ENCODE results near the gene TTC9B. TPM values are rescaled to one million over a fixed set of nuclear protein-coding genes. Genes with fewer than 3 reads are reported as not detected.

TTC9B gene
- total and polyA plus RNA-seq, 3 donors from 2014 or later, result 0.30 to 0.71 (median 0.50) TPM

GRCh38 chr19:40239415-40240226 lies 21.4 kb upstream of the TTC9B start:
- no peak for DNase-seq
- Histone ChIP-seq H3K4me1 (peaks cover 22% of the 10 kb centered on the region), H3K9me3 (no peaks in the 10 kb centered on the region), H3K36me3 (ENCODE audit: low read depth, missing control alignments) (no peaks in the 10 kb centered on the region), H3K4me3 (no peak overlapping the region), H3K27me3 (no peaks in the 10 kb centered on the region), H3K27ac (no peak overlapping the region)
- WGBS, 2 donors, result 90 to 92% methylated on average over 5 to 12 of the region's 12 CpGs
- no peak for TF ChIP-seq POLR2A (IDR thresholded peaks at IDR 0.05)
- TF ChIP-seq, protein P1, sequence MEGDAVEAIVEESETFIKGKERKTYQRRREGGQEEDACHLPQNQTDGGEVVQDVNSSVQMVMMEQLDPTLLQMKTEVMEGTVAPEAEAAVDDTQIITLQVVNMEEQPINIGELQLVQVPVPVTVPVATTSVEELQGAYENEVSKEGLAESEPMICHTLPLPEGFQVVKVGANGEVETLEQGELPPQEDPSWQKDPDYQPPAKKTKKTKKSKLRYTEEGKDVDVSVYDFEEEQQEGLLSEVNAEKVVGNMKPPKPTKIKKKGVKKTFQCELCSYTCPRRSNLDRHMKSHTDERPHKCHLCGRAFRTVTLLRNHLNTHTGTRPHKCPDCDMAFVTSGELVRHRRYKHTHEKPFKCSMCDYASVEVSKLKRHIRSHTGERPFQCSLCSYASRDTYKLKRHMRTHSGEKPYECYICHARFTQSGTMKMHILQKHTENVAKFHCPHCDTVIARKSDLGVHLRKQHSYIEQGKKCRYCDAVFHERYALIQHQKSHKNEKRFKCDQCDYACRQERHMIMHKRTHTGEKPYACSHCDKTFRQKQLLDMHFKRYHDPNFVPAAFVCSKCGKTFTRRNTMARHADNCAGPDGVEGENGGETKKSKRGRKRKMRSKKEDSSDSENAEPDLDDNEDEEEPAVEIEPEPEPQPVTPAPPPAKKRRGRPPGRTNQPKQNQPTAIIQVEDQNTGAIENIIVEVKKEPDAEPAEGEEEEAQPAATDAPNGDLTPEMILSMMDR (IDR thresholded peaks at IDR 0.05), result no peak
- intact Hi-C loops (cut with DNase I; ENCODE audit: low total_unique reads), result no loop called here

- intact Hi-C loops (cut with DNase I; ENCODE audit: low total_unique reads), result no loop called here
- Histone ChIP-seq H3K27me3 (no peaks in the 10 kb centered on the region), H3K4me1 (peaks cover 22% of the 10 kb centered on the region), H3K36me3 (ENCODE audit: low read depth, missing control alignments) (no peaks in the 10 kb centered on the region), H3K27ac (no peak overlapping the region), H3K9me3 (no peaks in the 10 kb centered on the region), H3K4me3 (no peak overlapping the region)
- TF ChIP-seq POLR2A (IDR thresholded peaks at IDR 0.05), result no peak
- TF ChIP-seq, protein P1 (IDR thresholded peaks at IDR 0.05), result no peak
- no peak for DNase-seq
- WGBS, 2 donors, result 92 to 100% methylated on average over 2 to 9 of the region's 9 CpGs
These were observed 20.6 kb upstream of the TTC9B start for GRCh38 chr19:40238775-40239174.

DNA sequence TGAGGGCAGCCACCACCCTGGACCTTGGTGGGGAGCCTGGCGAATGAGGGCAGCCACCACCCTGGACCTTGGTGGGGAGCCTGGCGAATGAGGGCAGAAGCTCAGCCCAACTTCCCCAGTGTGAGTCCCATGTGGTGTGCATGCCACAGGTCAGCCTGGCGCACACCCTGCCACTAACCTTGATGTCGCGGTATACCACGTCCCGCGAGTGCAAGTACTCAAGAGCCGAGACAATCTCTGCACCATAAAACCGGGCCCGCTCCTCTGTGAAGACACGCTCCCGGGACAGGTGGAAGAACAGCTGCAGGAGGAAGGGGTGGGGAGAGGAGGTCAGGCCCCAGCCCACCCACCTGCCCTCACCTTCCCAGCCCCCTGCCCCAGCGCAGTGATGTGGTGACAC lies 19.6 kb upstream of the TTC9B start:
- Histone ChIP-seq H3K9me3 (no peaks in the 10 kb centered on the region), H3K27me3 (no peaks in the 10 kb centered on the region), H3K4me1 (peaks cover 14% of the 10 kb centered on the region), H3K4me3 (no peak overlapping the region), H3K36me3 (ENCODE audit: low read depth, missing control alignments) (no peaks in the 10 kb centered on the region), H3K27ac (no peak overlapping the region)
- 95 to 96% methylated on average over 12 to 14 of the region's 14 CpGs for WGBS, 2 donors
- DNase-seq, result no peak
- intact Hi-C loops (cut with DNase I; ENCODE audit: low total_unique reads), result no loop called here
- TF ChIP-seq, protein P1 (IDR thresholded peaks at IDR 0.05), result no peak
- no peak for TF ChIP-seq POLR2A (IDR thresholded peaks at IDR 0.05)

GRCh38 chr19:40236366-40236765 lies 18.2 kb upstream of the TTC9B start:
- DNase-seq, result no peak
- Histone ChIP-seq H3K27me3 (no peaks in the 10 kb centered on the region), H3K36me3 (ENCODE audit: low read depth, missing control alignments) (no peaks in the 10 kb centered on the region), H3K27ac (no peak overlapping the region), H3K9me3 (no peaks in the 10 kb centered on the region), H3K4me3 (no peak overlapping the region), H3K4me1 (peaks cover 5% of the 10 kb centered on the region)
- intact Hi-C loops (cut with DNase I; ENCODE audit: low total_unique reads), result no loop called here
- no peak for TF ChIP-seq POLR2A (IDR thresholded peaks at IDR 0.05)
- TF ChIP-seq, protein P1 (IDR thresholded peaks at IDR 0.05), result no peak
- 86 to 96% methylated on average over 6 of the region's 6 CpGs for WGBS, 2 donors

GRCh38 chr19:40236026-40236355 lies 17.8 kb upstream of the TTC9B start:
- no peak for DNase-seq
- Histone ChIP-seq H3K27me3 (no peaks in the 10 kb centered on the region), H3K27ac (no peak overlapping the region), H3K9me3 (no peaks in the 10 kb centered on the region), H3K36me3 (ENCODE audit: low read depth, missing control alignments) (no peaks in the 10 kb centered on the region), H3K4me1 (peaks cover 8% of the 10 kb centered on the region), H3K4me3 (no peak overlapping the region)
- WGBS, 2 donors, result 92 to 98% methylated on average over 4 to 7 of the region's 9 CpGs
- intact Hi-C loops (cut with DNase I; ENCODE audit: low total_unique reads), result no loop called here
- TF ChIP-seq, protein P1 (IDR thresholded peaks at IDR 0.05), result no peak
- TF ChIP-seq POLR2A (IDR thresholded peaks at IDR 0.05), result no peak
